Fibroblast of lung (primary cell): ENCODE results near the gene ATG14.

Source experiments
- EZH2 ChIP-seq: IDR thresholded peaks from 2 replicates; pipeline ENCODE4 v1.5.1; 2012; ENCODE audit warnings: low read length, control low read depth, mild to moderate bottlenecking; ENCODE audit errors: missing control alignments
- TF ChIP-seq, protein P1 (sequence below), 2 donors: IDR thresholded peaks in 1 of 2; conservative IDR thresholded peaks in 1 of 2; 1 replicate in 1 of 2; 2 replicates in 1 of 2; pipeline ENCODE4 v1.5.1; 2011 to 2012; ENCODE audit warnings: low read length in 2 of 2, control low read depth in 1 of 2, inconsistent platforms in 1 of 2, low read depth in 1 of 2, mild to moderate bottlenecking in 1 of 2

- TF ChIP-seq, protein P1, sequence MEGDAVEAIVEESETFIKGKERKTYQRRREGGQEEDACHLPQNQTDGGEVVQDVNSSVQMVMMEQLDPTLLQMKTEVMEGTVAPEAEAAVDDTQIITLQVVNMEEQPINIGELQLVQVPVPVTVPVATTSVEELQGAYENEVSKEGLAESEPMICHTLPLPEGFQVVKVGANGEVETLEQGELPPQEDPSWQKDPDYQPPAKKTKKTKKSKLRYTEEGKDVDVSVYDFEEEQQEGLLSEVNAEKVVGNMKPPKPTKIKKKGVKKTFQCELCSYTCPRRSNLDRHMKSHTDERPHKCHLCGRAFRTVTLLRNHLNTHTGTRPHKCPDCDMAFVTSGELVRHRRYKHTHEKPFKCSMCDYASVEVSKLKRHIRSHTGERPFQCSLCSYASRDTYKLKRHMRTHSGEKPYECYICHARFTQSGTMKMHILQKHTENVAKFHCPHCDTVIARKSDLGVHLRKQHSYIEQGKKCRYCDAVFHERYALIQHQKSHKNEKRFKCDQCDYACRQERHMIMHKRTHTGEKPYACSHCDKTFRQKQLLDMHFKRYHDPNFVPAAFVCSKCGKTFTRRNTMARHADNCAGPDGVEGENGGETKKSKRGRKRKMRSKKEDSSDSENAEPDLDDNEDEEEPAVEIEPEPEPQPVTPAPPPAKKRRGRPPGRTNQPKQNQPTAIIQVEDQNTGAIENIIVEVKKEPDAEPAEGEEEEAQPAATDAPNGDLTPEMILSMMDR (conservative IDR thresholded peaks at IDR 0.05 in 1 of 2, IDR thresholded peaks at IDR 0.05 in 1 of 2; ENCODE audit: low read depth in 1 of 2, low read length in 2 of 2), result no peak
- no peak for TF ChIP-seq EZH2
These were observed 15.3 kb upstream of the ATG14 start for GRCh38 chr14:55426891-55427290.
